Suprapubic skin (tissue), 4 donors: Measurements from ENCODE around the gene ABCA13. TPM values are rescaled to one million over a fixed set of nuclear protein-coding genes. Genes with fewer than 3 reads are reported as not detected.

Experiments used
- DNase-seq, 2 donors: peaks; one replicate each; pipeline ENCODE4 v3.0.0-alpha.2; 2019; ENCODE audit warnings: low spot score in 2 of 2
- H3K27ac ChIP-seq: fragments of 200-600 bp; sonication (generic); one replicate; pipeline ENCODE4 v1.5.1; 2019
- H3K27me3 ChIP-seq: fragments of 200-600 bp; sonication (generic); one replicate; pipeline ENCODE4 v1.5.1; 2019
- H3K36me3 ChIP-seq: fragments of 200-600 bp; sonication (generic); one replicate; pipeline ENCODE4 v1.5.1; 2019
- H3K4me1 ChIP-seq: fragments of 200-600 bp; sonication (generic); one replicate; pipeline ENCODE4 v1.5.1; 2019
- H3K4me3 ChIP-seq: fragments of 200-600 bp; sonication (generic); one replicate; pipeline ENCODE4 v1.5.1; 2019; ENCODE audit warnings: mild to moderate bottlenecking
- H3K9me3 ChIP-seq: fragments of 200-600 bp; sonication (generic); one replicate; pipeline ENCODE4 v1.5.1; 2019
- EP300 ChIP-seq: sonication (generic); formaldehyde crosslinking; IDR thresholded peaks from one replicate; pipeline ENCODE4 v1.6.1; 2017; ENCODE audit warnings: antibody characterized with exemption
- POLR2A ChIP-seq, 2 donors: fragments of 450-650 bp; IDR thresholded peaks; one replicate each; pipeline ENCODE4 v1.6.1; 2017; ENCODE audit warnings: antibody characterized with exemption in 2 of 2, mild to moderate bottlenecking in 2 of 2, moderate library complexity in 2 of 2
- POLR2AphosphoS5 ChIP-seq, 3 donors: sonication (generic); formaldehyde crosslinking; IDR thresholded peaks; one replicate each; pipeline ENCODE4 v1.6.1; 2017; ENCODE audit warnings: antibody characterized with exemption in 3 of 3
- WGBS: methylation state at CpG from one replicate; pipeline ENCODE4 v1.1.5; 2018; 5-methylcytosine and 5-hydroxymethylcytosine counted together
- total RNA-seq, 4 donors: library from RNA; depleted of rRNA; stranded (reverse); fragments of >200 nt; gene quantifications; one replicate each; pipeline ENCODE4 v1.1.0, GENCODE V29; 2016
- TF ChIP-seq, protein P1 (sequence below), 2 donors: fragments of 200-600 bp in 1 of 2; fragments of 450-650 bp in 1 of 2; sonication (generic) in 1 of 2; IDR thresholded peaks; one replicate each; pipeline ENCODE4 v1.5.1; 2016 to 2019; ENCODE audit warnings: antibody characterized with exemption in 2 of 2, mild to moderate bottlenecking in 1 of 2, moderate library complexity in 1 of 2

The ABCA13 gene
- total RNA-seq, 4 donors from 2014 or later: 0.64 to 4.7 (median 2.6) TPM

DNA sequence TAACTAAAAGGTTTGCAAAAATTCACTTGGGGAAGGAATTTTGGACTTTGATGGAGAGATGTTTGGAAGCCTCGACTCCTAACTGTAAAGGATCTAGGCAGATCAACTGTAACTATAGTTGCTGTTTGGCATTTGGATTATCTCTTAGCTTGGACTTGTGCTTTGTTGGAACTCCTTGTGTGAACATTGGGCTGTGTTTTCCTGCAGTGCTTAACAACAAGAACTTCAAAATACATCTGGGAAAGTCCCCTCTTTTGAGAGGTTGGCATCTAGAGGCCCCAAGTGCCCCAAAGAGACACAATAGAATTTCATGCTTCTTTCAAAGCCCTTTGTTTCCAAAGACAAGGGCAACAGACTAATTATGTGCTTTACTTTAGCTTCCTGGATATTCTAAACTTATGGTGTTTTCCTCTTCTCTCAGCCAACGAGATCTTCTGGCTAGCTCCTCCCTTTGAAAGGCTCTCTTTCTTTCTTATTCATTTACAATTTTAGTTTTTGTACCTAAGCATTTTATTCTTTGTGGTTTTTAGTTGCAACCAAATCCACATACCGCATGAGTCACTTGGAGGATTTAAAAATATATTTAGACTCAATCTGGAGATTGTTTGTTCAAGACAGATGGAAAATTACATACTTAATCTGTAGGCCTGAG is 11.6 kb downstream of the ABCA13 start:
- TF ChIP-seq POLR2AphosphoS5 (IDR thresholded peaks at IDR 0.05): no peak
- no peak for TF ChIP-seq EP300
- no peak for TF ChIP-seq POLR2A (IDR thresholded peaks at IDR 0.05)
- TF ChIP-seq, protein P1, sequence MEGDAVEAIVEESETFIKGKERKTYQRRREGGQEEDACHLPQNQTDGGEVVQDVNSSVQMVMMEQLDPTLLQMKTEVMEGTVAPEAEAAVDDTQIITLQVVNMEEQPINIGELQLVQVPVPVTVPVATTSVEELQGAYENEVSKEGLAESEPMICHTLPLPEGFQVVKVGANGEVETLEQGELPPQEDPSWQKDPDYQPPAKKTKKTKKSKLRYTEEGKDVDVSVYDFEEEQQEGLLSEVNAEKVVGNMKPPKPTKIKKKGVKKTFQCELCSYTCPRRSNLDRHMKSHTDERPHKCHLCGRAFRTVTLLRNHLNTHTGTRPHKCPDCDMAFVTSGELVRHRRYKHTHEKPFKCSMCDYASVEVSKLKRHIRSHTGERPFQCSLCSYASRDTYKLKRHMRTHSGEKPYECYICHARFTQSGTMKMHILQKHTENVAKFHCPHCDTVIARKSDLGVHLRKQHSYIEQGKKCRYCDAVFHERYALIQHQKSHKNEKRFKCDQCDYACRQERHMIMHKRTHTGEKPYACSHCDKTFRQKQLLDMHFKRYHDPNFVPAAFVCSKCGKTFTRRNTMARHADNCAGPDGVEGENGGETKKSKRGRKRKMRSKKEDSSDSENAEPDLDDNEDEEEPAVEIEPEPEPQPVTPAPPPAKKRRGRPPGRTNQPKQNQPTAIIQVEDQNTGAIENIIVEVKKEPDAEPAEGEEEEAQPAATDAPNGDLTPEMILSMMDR (IDR thresholded peaks at IDR 0.05): no peak
- no peaks in the 10 kb centered on the region for H3K4me1 ChIP-seq
- no peaks in the 10 kb centered on the region for H3K9me3 ChIP-seq
- WGBS: 46% methylated on average over 3 of the region's 3 CpGs
- no peak for DNase-seq
- no peaks in the 10 kb centered on the region for H3K36me3 ChIP-seq
- no peak overlapping the region for H3K4me3 ChIP-seq
- H3K27ac ChIP-seq: no peak overlapping the region
- H3K27me3 ChIP-seq: no peaks in the 10 kb centered on the region

GRCh38 chr7:48183370-48183743 is 12.1 kb downstream of the ABCA13 start:
- 76% methylated on average over 5 of the region's 5 CpGs for whole genome bisulfite sequencing
- no peak for DNase-seq
- no peak overlapping the region for H3K4me3 ChIP-seq
- no peak overlapping the region for H3K27ac ChIP-seq
- no peaks in the 10 kb centered on the region for H3K4me1 ChIP-seq
- H3K36me3 ChIP-seq: no peaks in the 10 kb centered on the region
- no peaks in the 10 kb centered on the region for H3K27me3 ChIP-seq
- no peaks in the 10 kb centered on the region for H3K9me3 ChIP-seq
- TF ChIP-seq POLR2A (IDR thresholded peaks at IDR 0.05) (no peak), POLR2AphosphoS5 (IDR thresholded peaks at IDR 0.05) (no peak), EP300 (no peak)
- TF ChIP-seq, protein P1 (IDR thresholded peaks at IDR 0.05): no peak

DNA sequence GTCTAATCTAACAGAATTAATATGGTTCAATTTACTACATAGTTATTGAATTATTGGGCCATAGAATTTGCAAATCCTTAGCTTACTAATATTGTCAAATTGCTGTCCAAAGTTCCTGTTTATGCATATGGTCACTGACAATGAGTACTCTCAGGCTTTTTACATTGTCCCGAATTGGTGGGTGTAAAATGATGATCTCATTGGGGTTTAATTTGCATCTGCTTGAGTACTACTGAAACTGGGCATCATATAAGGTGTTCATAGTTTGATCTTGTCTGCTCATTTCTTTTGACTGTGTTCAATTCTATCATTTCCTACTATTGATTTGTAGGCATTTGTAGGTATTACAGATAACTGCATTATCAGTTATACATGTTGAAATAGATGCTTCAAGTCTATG is 12.7 kb downstream of the ABCA13 start:
- TF ChIP-seq EP300 (no peak), POLR2AphosphoS5 (IDR thresholded peaks at IDR 0.05) (no peak), POLR2A (IDR thresholded peaks at IDR 0.05) (no peak)
- TF ChIP-seq, protein P1 (IDR thresholded peaks at IDR 0.05): no peak
- 78% methylated on average over 1 of the region's 1 CpG for whole genome bisulfite sequencing
- no peak overlapping the region for H3K4me3 ChIP-seq
- H3K9me3 ChIP-seq: no peaks in the 10 kb centered on the region
- H3K36me3 ChIP-seq: no peaks in the 10 kb centered on the region
- H3K4me1 ChIP-seq: no peaks in the 10 kb centered on the region
- no peak overlapping the region for H3K27ac ChIP-seq
- H3K27me3 ChIP-seq: no peaks in the 10 kb centered on the region
- no peak for DNase-seq

DNA sequence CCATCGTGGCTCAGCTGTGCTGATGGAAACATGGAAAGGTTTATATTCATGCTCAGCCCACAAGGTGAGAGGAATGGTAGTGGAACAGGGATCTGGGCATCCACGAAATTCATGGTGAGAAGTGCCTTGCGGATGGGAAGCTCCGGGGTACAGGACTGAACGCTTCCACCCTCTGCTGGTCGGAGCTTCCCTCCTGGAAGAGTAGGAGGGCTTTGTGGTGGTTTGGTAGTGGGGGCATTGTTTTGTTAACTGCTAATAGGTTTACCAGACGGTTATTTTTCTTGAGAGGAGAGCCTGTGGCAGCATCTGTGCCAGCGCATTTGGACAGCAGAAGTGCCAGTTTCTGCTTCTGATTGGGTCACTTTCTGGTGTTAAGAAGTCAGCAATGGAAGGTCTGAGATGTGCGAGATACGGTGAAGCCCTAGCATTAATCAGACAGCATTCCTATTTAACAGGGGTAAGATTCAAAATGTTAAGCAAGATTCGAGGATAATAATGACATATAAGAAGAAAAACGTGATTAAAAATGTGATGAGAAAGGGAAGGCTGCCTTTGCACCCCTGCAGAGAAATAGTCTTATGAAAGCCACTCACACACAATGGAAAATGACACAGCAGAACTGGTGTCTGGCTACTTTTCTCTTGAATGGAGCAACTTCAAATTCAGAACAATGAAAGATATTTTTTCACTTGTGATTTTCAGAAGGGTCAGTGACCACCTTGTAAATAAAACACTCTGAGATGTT is 17.7 kb downstream of the ABCA13 start:
- no peaks in the 10 kb centered on the region for H3K27me3 ChIP-seq
- 84% methylated on average over 12 of the region's 12 CpGs for WGBS

GRCh38 chr7:48192996-48193395 is 21.7 kb downstream of the ABCA13 start:
- Histone ChIP-seq H3K36me3 (no peaks in the 10 kb centered on the region), H3K27me3 (no peaks in the 10 kb centered on the region), H3K9me3 (no peaks in the 10 kb centered on the region), H3K27ac (no peak overlapping the region), H3K4me1 (no peaks in the 10 kb centered on the region), H3K4me3 (no peak overlapping the region)
- no peak for DNase-seq
- WGBS: 83% methylated on average over 1 of the region's 1 CpG
- TF ChIP-seq POLR2AphosphoS5 (IDR thresholded peaks at IDR 0.05): no peak
- no peak for TF ChIP-seq POLR2A (IDR thresholded peaks at IDR 0.05)
- TF ChIP-seq EP300: no peak
- TF ChIP-seq, protein P1 (IDR thresholded peaks at IDR 0.05): no peak

More for the DNA sequence above, 17.7 kb downstream of the ABCA13 start:
- no peak overlapping the region for H3K27ac ChIP-seq
- DNase-seq: no peak
- H3K9me3 ChIP-seq: no peaks in the 10 kb centered on the region
- TF ChIP-seq, protein P1 (IDR thresholded peaks at IDR 0.05): no peak
- TF ChIP-seq POLR2A (IDR thresholded peaks at IDR 0.05): no peak
- no peak for TF ChIP-seq EP300
- no peak for TF ChIP-seq POLR2AphosphoS5 (IDR thresholded peaks at IDR 0.05)
- no peak overlapping the region for H3K4me3 ChIP-seq
- no peaks in the 10 kb centered on the region for H3K36me3 ChIP-seq
- no peaks in the 10 kb centered on the region for H3K4me1 ChIP-seq
